K562 (cell line): ENCODE measurements around the gene CCDC183. TPM values are rescaled to one million over a fixed set of nuclear protein-coding genes. Genes with fewer than 3 reads are reported as not detected.

ENCODE experiments used
- BRCA1 ChIP-seq, 2 experiments: fragments of 450-650 bp in 1 of 2; sonication (generic) in 1 of 2; formaldehyde crosslinking in 1 of 2; IDR thresholded peaks; 2 replicates each; pipeline versions ENCODE4 v1.5.0 to v1.6.1; 2017 to 2020; ENCODE audit warnings: mild to moderate bottlenecking in 1 of 2, missing genetic modification reagents in 1 of 2
- CGGBP1 ChIP-seq: fragments of 250-450 bp; sonication (Bioruptor Pico); IDR thresholded peaks from 2 replicates; pipeline ENCODE4 v1.9.0; 2021; ENCODE audit warnings: mild to moderate bottlenecking
- CHD7 ChIP-seq: fragments of 200-600 bp; sonication (generic); IDR thresholded peaks from one replicate; pipeline ENCODE4 v1.6.1; 2012; ENCODE audit warnings: mild to moderate bottlenecking, low read depth, low read length, inconsistent platforms
- MCM3 ChIP-seq: fragments of 450-650 bp; IDR thresholded peaks from 2 replicates; pipeline ENCODE4 v1.6.1; 2016
- SMARCE1 ChIP-seq: fragments of 450-650 bp; IDR thresholded peaks from 2 replicates; pipeline ENCODE4 v1.7.1; 2016; ENCODE audit warnings: mild to moderate bottlenecking
- SNRNP70 ChIP-seq: fragments of 200-400 bp; formaldehyde crosslinking; optimal IDR thresholded peaks from 2 replicates; pipeline ENCODE3; 2017; ENCODE audit warnings: low read depth, low read length
- SREBF1 ChIP-seq: fragments of 150-350 bp; IDR thresholded peaks from 2 replicates; pipeline ENCODE4 v1.6.1; 2014; ENCODE audit warnings: antibody characterized with exemption, low read depth, low read length, borderline replicate concordance
- ZBTB8A ChIP-seq: fragments of 450-650 bp; IDR thresholded peaks from 2 replicates; pipeline ENCODE4 v1.6.1; 2018; ENCODE audit warnings: mild to moderate bottlenecking, moderate library complexity; ENCODE audit not compliant: partially characterized antibody
- ZFX ChIP-seq: sonication (generic); formaldehyde crosslinking; IDR thresholded peaks from 2 replicates; pipeline ENCODE4 v1.8.0; 2022; ENCODE audit warnings: mild to moderate bottlenecking, missing genetic modification reagents, moderate library complexity
- polyA plus RNA-seq, 8 experiments: library from polyadenylated mRNA; depleted of rRNA in 4 of 8; stranded (reverse) in 5 of 8; unstranded in 3 of 8; fragments of >200 nt; fragmentation: Nextera tagmentation in 2 of 8; fragmentation: Illumina TruSeq in 1 of 8; extraction: Ambion mirVana in 2 of 8; extraction: Trizol in 1 of 8; gene quantifications; 2 replicates each; pipeline versions ENCODE4 v1.2.1 to v1.2.3, GENCODE V29; 2011 to 2014; ENCODE audit warnings: inconsistent platforms in 1 of 8, missing spikeins in 1 of 8
- total RNA-seq, 7 experiments: library from RNA; depleted of rRNA in 6 of 7; stranded (reverse); fragments of >200 nt in 6 of 7; fragmentation: Illumina TruSeq in 2 of 7; extraction: Trizol in 2 of 7; gene quantifications; 2 replicates each; pipeline versions ENCODE4 v1.2.1 to v1.2.3, GENCODE V29; 2011 to 2021; ENCODE audit warnings: low replicate concordance in 1 of 7

Gene CCDC183
- total and polyA plus RNA-seq, 9 of the 15 experiments (the other 6 are each of a cell fraction or from before 2014, with no cell fraction given): 0.21 to 0.60 (median 0.29) TPM; not detected in 4

- TF ChIP-seq CHD7 (no peak), MCM3 (no peak), ZFX (CRISPR knock-in tag) (peak; percentile 6), ZBTB8A (no peak), SNRNP70 (no peak), CGGBP1 (CRISPR knock-in tag) (no peak; the same call in 1 of the 2 replicates), BRCA1 (IDR thresholded peaks at IDR 0.05) (no peak), BRCA1 (CRISPR knock-in tag; IDR thresholded peaks at IDR 0.05) (no peak), SMARCE1 (no peak), SREBF1 (no peak)
Measured at GRCh38 chr9:136849038-136849959, 53.2 kb downstream of the CCDC183 start, which contains the start of gene PHPT1 (continued).
